ENCODE data around the gene RRAGD. TPM values are rescaled to one million over a fixed set of nuclear protein-coding genes. Genes with fewer than 3 reads are reported as not detected.

Gene RRAGD, protein sequence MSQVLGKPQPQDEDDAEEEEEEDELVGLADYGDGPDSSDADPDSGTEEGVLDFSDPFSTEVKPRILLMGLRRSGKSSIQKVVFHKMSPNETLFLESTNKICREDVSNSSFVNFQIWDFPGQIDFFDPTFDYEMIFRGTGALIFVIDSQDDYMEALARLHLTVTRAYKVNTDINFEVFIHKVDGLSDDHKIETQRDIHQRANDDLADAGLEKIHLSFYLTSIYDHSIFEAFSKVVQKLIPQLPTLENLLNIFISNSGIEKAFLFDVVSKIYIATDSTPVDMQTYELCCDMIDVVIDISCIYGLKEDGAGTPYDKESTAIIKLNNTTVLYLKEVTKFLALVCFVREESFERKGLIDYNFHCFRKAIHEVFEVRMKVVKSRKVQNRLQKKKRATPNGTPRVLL
- 0.99 and 1.5 TPM in 2 replicates for total RNA-seq

DNA sequence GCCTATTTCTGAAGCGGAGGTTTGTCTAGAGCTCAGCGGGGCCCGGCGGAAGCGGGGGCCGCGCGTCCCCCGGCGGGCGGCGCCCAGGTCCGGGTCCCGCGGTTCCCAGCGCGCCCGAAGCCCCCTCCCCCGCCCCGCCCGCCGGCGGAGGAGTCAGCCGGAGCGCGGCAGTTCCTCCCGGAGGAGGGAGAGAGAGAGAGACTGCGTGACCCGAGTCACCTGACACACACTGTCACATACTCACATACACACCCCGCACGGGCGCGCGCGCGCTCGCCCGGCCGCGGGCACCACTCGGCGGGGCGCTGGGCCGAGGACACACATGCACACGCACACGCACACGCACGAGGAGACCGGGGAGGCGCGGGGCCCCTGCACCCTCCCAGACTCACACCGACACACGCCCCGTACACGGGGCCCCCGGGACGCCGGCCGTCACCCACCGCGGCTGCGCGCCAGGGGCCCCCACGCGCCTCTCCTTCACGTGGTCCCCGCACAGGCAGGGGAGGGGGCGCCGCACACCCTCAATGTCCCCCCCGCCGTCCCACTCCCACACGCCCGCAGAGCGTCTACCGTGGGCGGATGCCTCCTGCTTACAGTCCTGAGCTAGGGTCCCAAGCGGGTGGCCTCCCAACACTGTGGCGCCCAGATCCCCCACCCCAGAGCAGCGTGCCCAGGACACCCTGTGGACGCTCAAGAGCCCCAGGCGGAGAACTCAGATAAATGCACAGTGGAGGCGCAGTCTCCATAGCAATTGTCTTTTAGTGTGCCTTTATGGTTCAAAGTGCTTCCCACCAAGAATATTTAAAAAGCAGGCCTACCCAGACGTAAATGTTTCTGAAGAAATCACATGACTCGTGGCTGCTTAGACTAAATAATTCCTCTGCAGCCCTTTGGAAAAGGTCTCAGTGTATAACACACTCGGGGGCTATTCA lies at the start of gene RRAGD:
Gene RRAGD, minus strand, starts transcription at position 203 of the 935 bp plus-strand sequence. CDS start 280 bp downstream, outside the sequence.

DNA sequence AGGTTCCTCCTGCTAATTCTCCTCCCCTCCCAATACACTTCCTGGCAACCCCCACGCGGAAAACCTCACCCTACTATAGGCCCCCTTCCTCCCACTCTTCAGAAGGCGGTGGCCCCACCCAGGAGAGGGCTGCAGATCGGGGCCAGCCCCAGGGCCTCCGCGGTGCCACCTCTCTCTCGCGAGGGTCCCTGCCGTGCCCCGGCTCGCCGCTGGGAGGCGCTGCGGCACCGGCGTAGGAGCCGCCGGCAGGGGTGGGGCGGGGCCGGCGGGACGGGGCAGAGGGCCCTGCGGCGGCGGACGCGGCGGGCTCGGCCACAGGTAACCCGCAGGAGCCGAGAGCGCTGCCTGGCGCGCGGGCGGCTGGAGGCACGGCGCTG lies 20.8 kb upstream of the RRAGD start, which contains the start of gene ANKRD6:
Gene ANKRD6, plus strand, starts transcription at position 278 of the 377 bp plus-strand sequence. CDS start 133,825 bp downstream, outside the sequence.

DNA sequence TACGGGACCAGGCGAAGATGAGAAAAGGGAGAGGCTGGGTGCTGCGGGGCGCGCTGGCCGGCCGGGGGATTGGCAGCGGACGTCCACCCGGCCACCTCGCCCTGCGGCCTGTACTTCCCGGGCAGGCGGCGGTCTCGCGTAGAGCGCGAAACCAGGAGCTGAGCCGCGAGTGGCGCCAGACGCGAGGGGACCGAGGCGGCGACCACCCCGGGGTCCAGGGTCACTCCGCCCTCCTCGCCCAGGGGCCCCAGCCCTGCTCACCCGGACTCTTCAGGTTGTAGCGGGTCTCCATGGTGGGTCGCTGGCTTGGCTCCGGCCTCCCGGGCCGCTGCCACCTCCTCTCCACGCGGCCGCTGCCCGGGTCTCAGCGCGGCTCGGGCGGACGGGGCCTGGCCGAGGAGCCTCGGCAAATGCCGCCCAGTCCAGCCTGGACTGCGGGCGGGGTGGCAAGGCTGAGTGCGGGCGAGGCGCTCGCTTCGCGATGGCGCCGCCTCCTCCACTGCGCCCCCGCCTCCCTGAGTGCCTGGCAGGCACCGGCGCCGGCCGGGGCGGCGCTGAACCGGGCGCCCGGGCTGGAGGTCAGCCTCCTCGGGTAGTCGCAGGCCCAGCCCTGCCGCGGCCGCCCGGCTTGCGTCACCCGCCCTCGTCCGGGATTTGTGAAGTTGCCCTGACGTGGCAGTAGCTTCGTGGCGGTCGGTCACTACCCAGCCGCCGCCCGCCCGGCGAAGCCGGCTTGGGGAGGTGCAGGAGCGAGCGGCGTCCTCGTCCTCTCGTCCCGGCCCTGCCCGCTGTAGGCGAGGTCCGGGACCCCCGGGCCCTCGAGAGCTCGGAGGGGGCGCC lies 59.6 kb downstream of the RRAGD start, which contains the start of gene UBE2J1:
Gene UBE2J1, minus strand, starts transcription at position 445 of the 840 bp plus-strand sequence. Its CDS starts 153 bp downstream, at position 292.

DNA sequence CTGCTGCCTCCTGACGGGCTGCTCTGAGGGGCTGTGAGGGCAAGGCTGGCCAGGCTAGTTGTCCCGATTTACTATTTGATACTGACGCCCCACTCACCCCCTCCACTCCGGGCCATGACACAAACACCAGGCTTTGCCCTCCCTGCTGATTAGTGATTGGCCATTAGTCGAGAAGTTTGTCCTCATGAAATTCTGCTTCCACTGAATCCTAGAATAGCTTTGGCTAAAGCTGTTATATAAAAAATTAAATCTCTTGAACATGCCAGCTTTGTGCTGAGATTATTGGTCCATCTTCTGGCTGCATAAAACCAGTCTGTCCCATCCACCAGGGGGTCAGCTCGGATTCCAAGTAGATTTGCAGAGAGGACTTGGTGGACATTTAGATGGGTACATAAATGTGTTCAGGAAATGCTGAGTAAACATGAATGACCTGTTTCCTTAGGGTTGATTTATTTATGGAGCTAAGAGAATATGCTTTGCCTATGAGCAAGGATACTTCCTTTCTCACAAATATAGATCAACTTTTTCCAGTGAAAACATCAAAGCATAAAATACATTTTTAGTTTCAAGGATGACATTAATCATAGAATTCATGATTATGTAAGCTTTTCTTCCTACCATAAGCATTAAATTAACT lies 96.7 kb downstream of the RRAGD start, which contains the start of gene GABRR2:
Gene GABRR2, minus strand, starts transcription at position 51 of the 637 bp plus-strand sequence. CDS start 134 bp downstream, outside the sequence.

Other genes starting within 250 kb of the RRAGD start
- not detected in 2 replicates for gene GABRR1, start 194.9 kb downstream of the RRAGD start, total RNA-seq
- not detected in 2 replicates for gene GABRR2, start 97.0 kb downstream of the RRAGD start, total RNA-seq
- gene UBE2J1, start 59.6 kb downstream of the RRAGD start, total RNA-seq = 16.2 and 19.0 TPM in 2 replicates
- gene ANKRD6, start 20.9 kb upstream of the RRAGD start, total RNA-seq = 5.1 and 6.9 TPM in 2 replicates
- 16.2 and 21.2 TPM in 2 replicates for gene LYRM2, start 226.5 kb upstream of the RRAGD start, total RNA-seq